ENCODE measurements around the gene THOC5.

Gene THOC5

DNA sequence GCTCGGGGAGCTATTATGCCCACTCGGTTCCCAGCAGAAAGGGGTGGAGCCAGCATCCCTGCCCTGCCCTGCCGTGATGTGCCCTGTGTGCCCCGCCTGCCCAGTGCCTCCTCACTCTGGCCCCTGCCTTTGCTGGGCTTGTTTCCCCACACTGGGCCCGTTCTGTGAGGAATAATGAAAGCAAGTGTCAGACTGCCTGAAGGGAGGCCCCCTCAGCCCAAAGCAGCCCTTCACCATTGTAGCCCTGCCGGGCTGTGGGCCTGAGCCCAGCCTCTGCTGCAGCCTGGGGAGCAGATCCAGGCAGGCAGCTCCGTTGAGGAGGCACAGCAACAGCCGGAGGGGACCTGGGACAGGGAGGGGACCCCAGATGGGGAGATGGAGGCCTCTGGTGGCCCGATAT, 93.8 kb downstream of the THOC5 start:
- H3K27ac ChIP-seq, result no peak overlapping the region
- H3K27me3 ChIP-seq, result no peaks in the 10 kb centered on the region
- H3K4me1 ChIP-seq (ENCODE audit: control insufficient read depth in 1 of 2, insufficient read depth in 1 of 2, low read depth in 1 of 2, low read length in 1 of 2), result no peaks in the 10 kb centered on the region
- no peaks in the 10 kb centered on the region for H3K36me3 ChIP-seq
- TF ChIP-seq, protein P1, sequence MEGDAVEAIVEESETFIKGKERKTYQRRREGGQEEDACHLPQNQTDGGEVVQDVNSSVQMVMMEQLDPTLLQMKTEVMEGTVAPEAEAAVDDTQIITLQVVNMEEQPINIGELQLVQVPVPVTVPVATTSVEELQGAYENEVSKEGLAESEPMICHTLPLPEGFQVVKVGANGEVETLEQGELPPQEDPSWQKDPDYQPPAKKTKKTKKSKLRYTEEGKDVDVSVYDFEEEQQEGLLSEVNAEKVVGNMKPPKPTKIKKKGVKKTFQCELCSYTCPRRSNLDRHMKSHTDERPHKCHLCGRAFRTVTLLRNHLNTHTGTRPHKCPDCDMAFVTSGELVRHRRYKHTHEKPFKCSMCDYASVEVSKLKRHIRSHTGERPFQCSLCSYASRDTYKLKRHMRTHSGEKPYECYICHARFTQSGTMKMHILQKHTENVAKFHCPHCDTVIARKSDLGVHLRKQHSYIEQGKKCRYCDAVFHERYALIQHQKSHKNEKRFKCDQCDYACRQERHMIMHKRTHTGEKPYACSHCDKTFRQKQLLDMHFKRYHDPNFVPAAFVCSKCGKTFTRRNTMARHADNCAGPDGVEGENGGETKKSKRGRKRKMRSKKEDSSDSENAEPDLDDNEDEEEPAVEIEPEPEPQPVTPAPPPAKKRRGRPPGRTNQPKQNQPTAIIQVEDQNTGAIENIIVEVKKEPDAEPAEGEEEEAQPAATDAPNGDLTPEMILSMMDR (IDR thresholded peaks at IDR 0.05), result no peak
- H3K4me3 ChIP-seq (ENCODE audit: low read depth in 1 of 2, low read length in 1 of 2), result no peak overlapping the region
- H3K9me3 ChIP-seq, result no peaks in the 10 kb centered on the region

DNA sequence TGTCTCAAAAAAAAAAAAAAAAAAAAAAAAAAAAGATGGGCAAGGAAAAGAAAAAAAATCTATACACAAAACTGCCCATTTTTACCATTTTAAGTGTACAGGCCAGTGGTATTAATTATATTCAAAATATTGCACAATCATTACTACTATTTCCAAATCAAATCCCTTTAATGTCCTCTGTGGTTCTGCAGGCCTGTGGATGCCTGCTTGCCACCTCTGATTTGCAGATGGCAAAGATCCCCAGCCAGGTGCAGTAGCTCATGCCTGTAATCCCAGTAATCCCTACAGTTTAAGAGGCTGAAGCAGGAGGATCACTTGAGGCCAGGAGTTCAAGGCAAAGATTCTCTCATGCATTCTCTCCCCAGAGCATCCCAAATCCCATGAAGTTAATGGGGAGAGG, 95.0 kb downstream of the THOC5 start:
- Histone ChIP-seq H3K36me3 (no peaks in the 10 kb centered on the region), H3K9me3 (no peaks in the 10 kb centered on the region), H3K4me1 (ENCODE audit: control insufficient read depth in 1 of 2, insufficient read depth in 1 of 2, low read depth in 1 of 2, low read length in 1 of 2) (no peaks in the 10 kb centered on the region), H3K4me3 (ENCODE audit: low read depth in 1 of 2, low read length in 1 of 2) (no peak overlapping the region), H3K27ac (no peak overlapping the region), H3K27me3 (no peaks in the 10 kb centered on the region)
- TF ChIP-seq, protein P1 (IDR thresholded peaks at IDR 0.05), result no peak

DNA sequence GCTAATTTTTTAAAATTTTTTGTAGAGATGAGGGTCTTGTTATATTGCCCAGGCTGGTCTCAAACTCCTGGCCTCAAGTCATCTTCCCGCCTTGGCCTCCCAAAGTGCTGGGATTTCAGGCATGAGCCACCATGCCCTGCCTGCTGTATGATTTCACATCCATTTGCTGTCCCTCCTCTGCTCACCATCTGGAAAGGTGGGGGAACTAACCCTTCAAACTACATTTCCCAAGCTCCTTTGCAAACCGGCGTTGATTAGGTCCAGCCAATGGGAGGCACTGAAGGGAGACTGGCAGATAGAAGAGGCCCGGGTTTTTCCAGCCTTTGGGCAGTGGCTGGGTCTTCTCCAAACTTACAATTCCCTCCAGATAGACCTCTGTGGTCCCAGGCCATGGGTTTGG, 95.8 kb downstream of the THOC5 start:
- no peaks in the 10 kb centered on the region for H3K36me3 ChIP-seq
- TF ChIP-seq, protein P1 (IDR thresholded peaks at IDR 0.05), result no peak
- H3K4me1 ChIP-seq (ENCODE audit: control insufficient read depth in 1 of 2, insufficient read depth in 1 of 2, low read depth in 1 of 2, low read length in 1 of 2), result no peaks in the 10 kb centered on the region

DNA sequence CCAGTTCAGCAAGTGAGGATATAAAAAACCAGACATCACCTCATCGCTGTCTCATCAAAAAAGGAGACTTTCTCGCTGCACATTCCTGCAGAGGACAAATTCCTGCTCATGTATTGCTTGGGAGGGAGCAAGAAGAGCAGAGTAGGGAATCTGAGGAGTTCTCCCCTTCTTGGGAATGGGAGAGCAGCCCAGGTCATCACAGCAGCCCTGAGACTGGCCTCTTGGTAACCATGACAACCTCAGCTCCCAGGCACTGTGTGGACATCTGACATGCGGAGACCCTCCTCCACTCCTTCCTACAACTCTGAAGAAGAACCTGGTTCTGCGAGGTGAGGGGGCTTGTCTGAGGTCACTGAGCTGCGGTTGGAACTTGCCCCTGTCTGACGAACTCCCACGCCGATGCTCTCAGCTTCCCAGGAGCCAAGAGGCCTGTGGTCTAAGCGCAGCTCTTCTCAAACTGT, 97.3 kb downstream of the THOC5 start:
- Histone ChIP-seq H3K9me3 (no peaks in the 10 kb centered on the region), H3K27ac (no peak overlapping the region), H3K27me3 (no peaks in the 10 kb centered on the region), H3K4me1 (ENCODE audit: control insufficient read depth in 1 of 2, insufficient read depth in 1 of 2, low read depth in 1 of 2, low read length in 1 of 2) (no peaks in the 10 kb centered on the region), H3K4me3 (ENCODE audit: low read depth in 1 of 2, low read length in 1 of 2) (no peak overlapping the region), H3K36me3 (no peaks in the 10 kb centered on the region)
- TF ChIP-seq, protein P1 (IDR thresholded peaks at IDR 0.05), result no peak

More for the DNA sequence above, 95.8 kb downstream of the THOC5 start:
- Histone ChIP-seq H3K4me3 (ENCODE audit: low read depth in 1 of 2, low read length in 1 of 2) (no peak overlapping the region), H3K27ac (no peak overlapping the region), H3K27me3 (no peaks in the 10 kb centered on the region), H3K9me3 (no peaks in the 10 kb centered on the region)

All from neutrophil (primary cell).